Measurements from ENCODE around the gene CAMK1D.
"Not testable (repeated sequence)": the region's sequence is repeated elsewhere in the genome, so short reads cannot be mapped to it uniquely, and the experiment has no call there.

CAMK1D gene

GRCh38 chr10:12730809-12731519 is 381.6 kb downstream of the CAMK1D start:
- no peak for DNase-seq

GRCh38 chr10:12733271-12733670 is 383.9 kb downstream of the CAMK1D start:
- DNase-seq, result peak in 2 of 3 experiments; percentile 10 to 63

GRCh38 chr10:12735843-12736462 is 386.6 kb downstream of the CAMK1D start:
- no peak for DNase-seq

GRCh38 chr10:12740813-12741212 is 391.5 kb downstream of the CAMK1D start:
- no peak for DNase-seq

- DNase-seq, result peak in 1 of 3 experiments; percentile 47
Observed at GRCh38 chr10:12741360-12741804, 392.0 kb downstream of the CAMK1D start.

- no peak for DNase-seq
Observed at GRCh38 chr10:12742771-12743170, 393.4 kb downstream of the CAMK1D start.

- DNase-seq, result not testable (repeated sequence)
Observed at GRCh38 chr10:12743466-12743865, 394.1 kb downstream of the CAMK1D start.

GRCh38 chr10:12743941-12744340 is 394.6 kb downstream of the CAMK1D start:
- no peak for DNase-seq

GRCh38 chr10:12748186-12748585 is 398.8 kb downstream of the CAMK1D start:
- DNase-seq, result no peak

- no peak for DNase-seq
Observed at GRCh38 chr10:12749760-12750478, 400.6 kb downstream of the CAMK1D start.

- no peak for DNase-seq
Observed at GRCh38 chr10:12750526-12751201, 401.3 kb downstream of the CAMK1D start.

GRCh38 chr10:12755075-12755474 is 405.7 kb downstream of the CAMK1D start:
- no peak for DNase-seq

GRCh38 chr10:12757351-12757750 is 408.0 kb downstream of the CAMK1D start:
- DNase-seq, result no peak

- no peak for DNase-seq
Observed at GRCh38 chr10:12758271-12758670, 408.9 kb downstream of the CAMK1D start.

- DNase-seq, result peak in 2 of 3 experiments; percentile 76 to 92
Observed at GRCh38 chr10:12766223-12766622, 416.9 kb downstream of the CAMK1D start.

GRCh38 chr10:12768156-12769100 is 419.1 kb downstream of the CAMK1D start:
- DNase-seq, result no peak

GRCh38 chr10:12769323-12770044 is 420.1 kb downstream of the CAMK1D start:
- no peak for DNase-seq

GRCh38 chr10:12771981-12772760 is 422.8 kb downstream of the CAMK1D start:
- DNase-seq, result no peak

GRCh38 chr10:12772797-12773587 is 423.6 kb downstream of the CAMK1D start:
- no peak for DNase-seq

All from NCI-H1417 (cell line).